AG20443 (cell line): ENCODE results near the gene SH2D3A.

Experiments used
- DNase-seq: peaks from one replicate; pipeline ENCODE4 v3.0.0; 2012; ENCODE audit warnings: low spot score, mixed read lengths

Gene SH2D3A

DNA sequence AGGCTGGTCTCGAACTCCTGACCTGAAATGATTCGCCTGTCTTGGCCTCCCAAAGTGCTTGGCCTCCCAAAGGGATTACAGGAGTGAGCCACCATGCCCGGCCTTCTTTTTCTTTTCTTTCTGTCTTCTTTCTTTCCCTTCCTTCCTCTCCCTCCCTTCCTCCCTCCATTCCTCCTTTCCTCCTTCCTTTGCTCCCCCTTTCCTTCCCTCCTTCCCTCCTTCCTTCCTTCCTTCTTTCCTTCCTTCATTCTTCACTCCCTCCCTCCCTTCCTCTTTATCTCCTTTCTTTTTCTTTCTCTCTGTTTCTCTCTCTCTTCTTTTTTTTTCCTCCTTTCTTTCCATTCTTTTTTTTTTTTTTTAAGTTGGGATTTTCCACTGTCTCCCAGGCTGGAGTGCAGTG lies 58.9 kb downstream of the SH2D3A start:
- no peak for DNase-seq

DNA sequence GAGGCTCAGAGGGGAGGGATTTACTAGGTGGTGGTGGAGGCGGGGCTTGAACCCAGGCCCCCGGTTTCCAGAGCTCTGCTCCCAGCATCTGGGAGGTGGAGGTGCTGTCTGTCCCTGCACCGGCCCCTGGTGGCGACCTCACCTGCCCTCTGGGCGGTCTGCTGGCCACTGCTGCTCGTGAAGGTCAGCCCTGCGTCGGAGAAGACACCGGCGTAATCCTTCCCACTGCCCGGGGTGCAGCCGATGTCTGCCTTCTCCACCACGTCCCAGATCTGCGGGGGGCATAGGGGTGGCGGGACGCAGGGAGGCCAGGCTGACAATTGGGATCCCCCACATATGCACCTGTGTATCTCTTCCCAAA lies 59.6 kb downstream of the SH2D3A start:
- no peak for DNase-seq

DNA sequence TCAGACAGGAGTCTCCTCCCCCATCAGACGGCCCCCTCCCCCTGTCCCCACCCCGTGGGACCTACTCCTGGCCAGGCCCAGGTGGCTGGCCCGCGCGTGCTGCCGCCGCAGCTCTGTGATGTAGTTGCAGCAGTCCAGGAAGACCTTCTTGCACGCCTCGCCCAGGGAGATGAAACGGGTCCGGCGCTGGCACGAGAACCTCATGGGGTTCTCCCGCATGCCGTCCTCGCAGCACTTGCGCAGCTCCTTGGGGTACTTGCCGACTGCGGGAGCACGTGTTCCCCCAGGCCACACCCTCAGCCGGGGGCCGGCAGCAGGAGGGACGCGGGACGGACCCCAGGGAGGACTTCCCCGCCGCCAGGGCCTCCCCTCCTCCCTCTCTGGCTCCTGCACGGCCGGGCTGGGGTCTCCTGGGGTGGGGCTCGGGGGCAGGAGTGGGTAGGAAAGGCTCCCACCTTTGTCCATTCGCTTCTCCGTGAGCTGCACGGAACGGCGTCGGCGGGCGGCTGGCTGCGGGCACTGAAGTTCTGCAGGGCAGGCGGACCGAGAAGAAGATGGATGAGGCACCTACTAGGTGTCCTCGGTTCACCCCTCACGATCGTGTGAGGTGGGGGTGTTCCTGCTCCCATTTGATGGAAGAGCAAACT lies 60.1 kb downstream of the SH2D3A start:
- DNase-seq = no peak

DNA sequence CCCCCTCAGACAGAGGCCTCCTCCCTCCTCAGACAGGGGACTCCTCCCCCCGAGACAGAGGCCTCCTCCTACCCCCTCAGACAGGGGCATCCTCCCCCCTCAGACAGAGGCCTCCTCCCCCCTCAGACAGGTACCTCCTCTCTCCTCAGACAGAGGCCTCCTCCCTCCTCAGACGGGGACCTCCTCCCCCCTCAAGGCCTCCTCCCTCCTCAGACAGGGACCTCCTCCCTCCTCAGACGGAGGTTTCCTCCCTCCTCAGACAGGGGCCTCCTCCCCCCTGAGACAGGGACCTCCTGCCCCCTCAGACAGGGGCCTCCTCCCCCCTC lies 60.6 kb downstream of the SH2D3A start:
- DNase-seq = no peak

DNA sequence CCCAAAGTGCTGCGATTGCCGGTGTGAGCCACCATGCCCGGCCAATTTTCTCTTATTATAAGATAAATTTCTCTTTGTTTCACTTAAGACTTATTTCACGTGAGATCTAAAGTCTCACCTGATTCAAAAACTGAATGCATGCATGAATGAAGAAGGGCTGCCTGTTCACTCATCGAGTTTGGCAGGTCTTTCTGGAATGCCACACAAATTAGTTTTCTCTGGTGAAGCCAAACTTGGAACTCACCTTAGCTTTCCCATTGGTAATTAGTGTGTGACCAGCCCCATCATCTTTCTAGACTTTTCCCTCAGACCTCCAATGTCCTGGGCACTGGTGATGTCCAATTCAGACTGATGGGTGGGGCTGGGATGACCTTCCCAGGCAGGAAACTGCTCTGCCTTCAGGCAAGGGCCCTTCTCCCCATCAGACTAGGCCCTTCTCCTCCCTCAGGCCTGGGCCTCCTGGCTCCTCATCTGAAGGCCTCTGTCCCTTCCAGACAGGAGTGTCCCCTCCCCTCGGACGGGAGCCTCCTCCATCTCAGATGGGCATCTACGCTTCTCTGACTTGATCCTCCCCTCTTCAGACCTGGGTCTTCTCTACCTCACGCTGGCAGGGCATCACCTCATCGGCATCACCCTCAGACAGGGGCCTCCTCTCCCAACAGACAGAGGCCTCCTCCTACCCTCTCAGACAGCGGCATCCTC lies 61.2 kb downstream of the SH2D3A start:
- DNase-seq = no peak
